HepG2 (cell line): Measurements from ENCODE around the gene ACTN1. TPM values are rescaled to one million over a fixed set of nuclear protein-coding genes. Genes with fewer than 3 reads are reported as not detected.

ENCODE experiments used
- ATAC-seq: fragments of 200-7000 bp; cut with Tn5 transposase; 3 replicates; pipeline ENCODE4 v1.9.1; 2020; ENCODE audit warnings: mild to moderate bottlenecking, moderate library complexity
- BruUV-seq: library from RNA; stranded (reverse); fragments of 400-500 nt; replicated peaks from 2 replicates; lab custom pipeline; 2021; lab: Mats Ljungman, UMichigan
- CTCF ChIA-PET: fragments of 300-600 bp; formaldehyde crosslinking; extraction: SDS; loops from one replicate; lab custom pipeline; 2021; ENCODE audit warnings: low total read pairs, inconsistent platforms, low intra/inter-chr PET ratio; lab: Yijun Ruan, JAX
- POLR2A ChIA-PET: fragments of 350-600 bp; sonication (Branson Sonifier 250); formaldehyde crosslinking; loops from one replicate; lab custom pipeline; 2020; ENCODE audit warnings: antibody characterized with exemption, inconsistent platforms; lab: Yijun Ruan, JAX
- DNase-seq: peaks from one replicate; pipeline ENCODE4 v3.0.0-alpha.2; 2015; ENCODE audit warnings: low spot score
- FAIRE-seq: peaks from 3 replicates; lab custom pipeline; 2011; peaks lifted over from hg19 to GRCh38; lab: Jason Lieb, UNC
- H2AFZ ChIP-seq: one replicate; pipeline ENCODE4 v1.6.1; 2011; ENCODE audit warnings: low read length, inconsistent platforms
- H3K27ac ChIP-seq: fragments of 300-600 bp; 3 replicates; pipeline ENCODE4 v1.8.0; 2011; ENCODE audit warnings: mixed run types, mild to moderate bottlenecking, mixed read lengths, low read length, inconsistent platforms; ENCODE audit not compliant: insufficient read depth; ENCODE audit errors: extremely low read length
- H3K27me3 ChIP-seq, 2 experiments: fragments of 200-600 bp in 1 of 2; 2 replicates in 1 of 2; 3 replicates in 1 of 2; pipeline versions ENCODE4 v1.6.0 to v1.8.0; 2011; ENCODE audit warnings: low read length in 2 of 2, mild to moderate bottlenecking in 2 of 2, moderate library complexity in 2 of 2, inconsistent platforms in 1 of 2; ENCODE audit not compliant: insufficient read depth in 2 of 2, control insufficient read depth in 1 of 2
- H3K36me3 ChIP-seq, 2 experiments: fragments of 200-600 bp in 1 of 2; replicated peaks in 1 of 2; 2 replicates in 1 of 2; 3 replicates in 1 of 2; pipeline versions ENCODE4 v1.5.1 to v1.8.0; 2011; ENCODE audit warnings: low read length in 2 of 2, inconsistent platforms in 1 of 2; ENCODE audit not compliant: insufficient read depth in 2 of 2, control insufficient read depth in 1 of 2
- H3K4me1 ChIP-seq: 2 replicates; pipeline ENCODE4 v1.5.1; 2012; ENCODE audit warnings: low read length, inconsistent platforms; ENCODE audit not compliant: insufficient read depth
- H3K4me2 ChIP-seq: 2 replicates; pipeline ENCODE4 v1.6.0; 2011; ENCODE audit warnings: low read depth, low read length, inconsistent platforms
- H3K4me3 ChIP-seq, 3 experiments: fragments of 200-600 bp in 1 of 3; sonication (generic), shearing (Covaris generic) in 1 of 3; replicated peaks in 1 of 3; 2 replicates each; pipeline ENCODE4 v1.5.1; 2011 to 2016; ENCODE audit warnings: low read length in 3 of 3, inconsistent platforms in 2 of 3, low read depth in 2 of 3, mild to moderate bottlenecking in 2 of 3, control low read depth in 1 of 3, mixed read lengths in 1 of 3; ENCODE audit not compliant: insufficient read depth in 1 of 3
- H3K79me2 ChIP-seq: one replicate; pipeline ENCODE4 v1.6.1; 2011; ENCODE audit warnings: low read length, inconsistent platforms; ENCODE audit not compliant: insufficient read depth
- H3K9ac ChIP-seq: 2 replicates; pipeline ENCODE4 v1.6.0; 2011; ENCODE audit warnings: mild to moderate bottlenecking, low read depth, low read length, inconsistent platforms; ENCODE audit not compliant: insufficient read depth
- H3K9me3 ChIP-seq: 2 replicates; pipeline ENCODE4 v1.5.1; 2012; ENCODE audit warnings: mild to moderate bottlenecking, low read length
- H4K20me1 ChIP-seq: 2 replicates; pipeline ENCODE4 v1.6.0; 2011; ENCODE audit warnings: inconsistent platforms, mild to moderate bottlenecking, low read length, moderate library complexity; ENCODE audit not compliant: insufficient read depth
- ATF6 ChIP-seq: sonication (generic); formaldehyde crosslinking; conservative IDR thresholded peaks from 2 replicates; pipeline ENCODE4 v1.4.0; 2020; ENCODE audit warnings: missing genetic modification reagents
- CEBPB ChIP-seq: IDR thresholded peaks from 2 replicates; pipeline ENCODE4 v1.6.1; 2011; ENCODE audit warnings: low read depth, low read length, improper control_type of control experiment, borderline replicate concordance
- GLI4 ChIP-seq: sonication (generic); formaldehyde crosslinking; IDR thresholded peaks from 2 replicates; pipeline ENCODE4 v1.5.1; 2020; ENCODE audit warnings: missing genetic modification reagents, mild to moderate bottlenecking, moderate library complexity, borderline replicate concordance
- NR0B2 ChIP-seq: sonication (generic); formaldehyde crosslinking; IDR thresholded peaks from 2 replicates; pipeline ENCODE4 v1.4.0; 2020; ENCODE audit warnings: mild to moderate bottlenecking, missing genetic modification reagents
- TRIM22 ChIP-seq: fragments of 450-650 bp; IDR thresholded peaks from 2 replicates; pipeline ENCODE4 v1.6.1; 2017
- ZMYM3 ChIP-seq: sonication (generic); formaldehyde crosslinking; IDR thresholded peaks from 2 replicates; pipeline ENCODE4 v1.5.1; 2020; ENCODE audit warnings: mild to moderate bottlenecking, missing genetic modification reagents
- ZNF609 ChIP-seq: sonication (generic); formaldehyde crosslinking; IDR thresholded peaks from 2 replicates; pipeline ENCODE4 v1.4.0; 2020; ENCODE audit warnings: mild to moderate bottlenecking, missing genetic modification reagents, borderline replicate concordance
- ZNF704 ChIP-seq: sonication (generic); formaldehyde crosslinking; IDR thresholded peaks from 2 replicates; pipeline ENCODE4 v1.8.1; 2023; ENCODE audit warnings: mild to moderate bottlenecking, inconsistent platforms, moderate library complexity, missing genetic modification reagents, borderline replicate concordance
- ZNF737 ChIP-seq: sonication (generic); formaldehyde crosslinking; IDR thresholded peaks from 2 replicates; pipeline ENCODE4 v1.5.0; 2020; ENCODE audit warnings: missing genetic modification reagents, mild to moderate bottlenecking, borderline replicate concordance
- WGBS: methylation state at CpG from one replicate; pipeline ENCODE4 v1.1.6; 2017; ENCODE audit warnings: low lambda C conversion rate; 5-methylcytosine and 5-hydroxymethylcytosine counted together
- in situ Hi-C: cut with HindIII; loops from 2 replicates; pipeline ENCODE4 v1.10.0; 2017; ENCODE audit warnings: low pct_unique_long_range_greater_than_20kb; ENCODE audit not compliant: extremely low pct_ligation_motif_present
- intact Hi-C: fragments of 100-400 bp; cut with micrococcal nuclease; formaldehyde crosslinking; loops from one replicate; pipeline ENCODE4 v1.10.0; 2022; ENCODE audit not compliant: unreplicated experiment
- polyA plus RNA-seq, 8 experiments: library from polyadenylated mRNA; depleted of rRNA in 3 of 8; stranded (reverse) in 7 of 8; unstranded in 1 of 8; fragments of >200 nt; fragmentation: Illumina TruSeq in 4 of 8; extraction: Trizol in 4 of 8; gene quantifications; 2 replicates each; pipeline versions ENCODE4 v1.2.1 to v1.2.3, GENCODE V29; 2011 to 2016; ENCODE audit warnings: low read depth in 4 of 8, missing spikeins in 1 of 8, mixed read lengths in 1 of 8; ENCODE audit not compliant: insufficient read depth in 1 of 8
- total RNA-seq, 5 experiments: library from RNA; depleted of rRNA; stranded (reverse); fragments of >200 nt; fragmentation: Illumina TruSeq; extraction: Trizol; gene quantifications; 2 replicates each; pipeline ENCODE4 v1.2.3, GENCODE V29; 2016; ENCODE audit warnings: low read depth in 1 of 5

Gene ACTN1
- total and polyA plus RNA-seq, 2 of the 13 experiments (the other 11 are each of a cell fraction or from before 2014, with no cell fraction given) = 58.6 to 162 TPM

GRCh38 chr14:69013943-69014782 is 35.1 kb upstream of the ACTN1 start (continued):
- TF ChIP-seq TRIM22 = no peak
- TF ChIP-seq ZNF704 (CRISPR knock-in tag) = no peak
- TF ChIP-seq ZNF737 = no peak
- TF ChIP-seq, all 625 proteins: peak for 55

GRCh38 chr14:69012256-69012953 is 33.3 kb upstream of the ACTN1 start:
- no peaks in the 10 kb centered on the region for H3K36me3 ChIP-seq
- no peaks in the 10 kb centered on the region for H3K27me3 ChIP-seq
- no peaks in the 10 kb centered on the region for H4K20me1 ChIP-seq
- no TSS peak for BruUV-seq
- FAIRE-seq (no peak), DNase-seq (no peak), ATAC-seq (no peak)
- 18% methylated on average over 5 of the region's 5 CpGs for WGBS
- H3K4me2 ChIP-seq = no peak overlapping the region
- intact Hi-C loops = no loop called here
- ChIA-PET CTCF (no interaction called here), POLR2A (no interaction called here)
- H3K79me2 ChIP-seq = no peaks in the 10 kb centered on the region
- peaks cover 19% of the 10 kb centered on the region for H3K4me1 ChIP-seq
- TF ChIP-seq ATF6 (CRISPR knock-in tag) (no peak), CEBPB (peak; percentile 58), ZMYM3 (CRISPR knock-in tag) (0 out of 2 replicates have a peak, but pooled peaks have one; percentile 9), GLI4 (no peak), NR0B2 (no peak), ZNF609 (CRISPR knock-in tag) (no peak)
- H3K27ac ChIP-seq = no peak overlapping the region
- H3K9ac ChIP-seq = no peak overlapping the region
- H3K9me3 ChIP-seq = no peaks in the 10 kb centered on the region
- in situ Hi-C loops = no loop called here
- no peak overlapping the region for H2AFZ ChIP-seq
- H3K4me3 ChIP-seq = no peak overlapping the region
